SK-N-SH (cell line): ENCODE data around the gene TBPL1. TPM values are rescaled to one million over a fixed set of nuclear protein-coding genes. Genes with fewer than 3 reads are reported as not detected.

Experiments
- CTCF ChIA-PET: fragments of 300-600, 350-600 bp; formaldehyde crosslinking; extraction: SDS; loops from one replicate; lab custom pipeline; 2021; lab: Yijun Ruan, JAX
- POLR2A ChIA-PET: fragments of 350-600 bp; sonication (Branson Sonifier 250); formaldehyde crosslinking; extraction: SDS; loops from one replicate; lab custom pipeline; 2020; ENCODE audit warnings: antibody characterized with exemption, inconsistent platforms; lab: Yijun Ruan, JAX
- DNase-seq: peaks from one replicate; pipeline ENCODE4 v3.0.0; 2012
- H2AFZ ChIP-seq: fragments of 200-600 bp; sonication (generic); 2 replicates; pipeline ENCODE4 v1.8.1; 2016; ENCODE audit warnings: antibody characterized with exemption, mild to moderate bottlenecking, low read depth
- H3F3A ChIP-seq: fragments of 200-600 bp; sonication (generic); replicated peaks from 2 replicates; pipeline ENCODE3; 2016; ENCODE audit warnings: antibody characterized with exemption, mild to moderate bottlenecking; ENCODE audit not compliant: insufficient read depth
- H3K27ac ChIP-seq, 2 experiments: fragments of 200-500 bp in 1 of 2; fragments of 200-600 bp in 1 of 2; sonication (Bioruptor generic) in 1 of 2; sonication (generic), shearing (Covaris generic) in 1 of 2; 2 replicates each; pipeline versions ENCODE4 v1.5.1 to v1.6.1; 2014 to 2016; ENCODE audit warnings: low read depth in 2 of 2, inconsistent platforms in 1 of 2, low read length in 1 of 2, mild to moderate bottlenecking in 1 of 2, mixed read lengths in 1 of 2
- H3K27me3 ChIP-seq: fragments of 200-600 bp; sonication (generic), shearing (Covaris generic); 2 replicates; pipeline ENCODE4 v1.6.1; 2016; ENCODE audit warnings: mixed run types; ENCODE audit not compliant: insufficient read depth
- H3K36me3 ChIP-seq, 2 experiments: fragments of 200-500 bp in 1 of 2; fragments of 200-600 bp in 1 of 2; sonication (Bioruptor generic) in 1 of 2; sonication (generic) in 1 of 2; replicated peaks in 1 of 2; 2 replicates each; pipeline versions ENCODE3 to v1.5.1; 2014 to 2016; ENCODE audit warnings: low read length in 1 of 2, mild to moderate bottlenecking in 1 of 2; ENCODE audit not compliant: insufficient read depth in 2 of 2, control insufficient read depth in 1 of 2
- H3K4me1 ChIP-seq, 2 experiments: fragments of 200-500 bp in 1 of 2; fragments of 200-600 bp in 1 of 2; sonication (Bioruptor generic) in 1 of 2; sonication (generic), shearing (Covaris generic) in 1 of 2; 2 replicates each; pipeline versions ENCODE4 v1.5.1 to v1.6.1; 2014 to 2016; ENCODE audit warnings: low read depth in 1 of 2, low read length in 1 of 2, mixed run types in 1 of 2; ENCODE audit not compliant: insufficient read depth in 2 of 2, control insufficient read depth in 1 of 2
- H3K4me2 ChIP-seq: fragments of 200-600 bp; sonication (generic), shearing (Covaris generic); 2 replicates; pipeline ENCODE4 v1.6.1; 2017; ENCODE audit warnings: mixed run types
- H3K4me3 ChIP-seq, 2 experiments: fragments of 200-500 bp in 1 of 2; fragments of 200-600 bp in 1 of 2; sonication (Bioruptor generic) in 1 of 2; sonication (generic), shearing (Covaris generic) in 1 of 2; 2 replicates each; pipeline versions ENCODE4 v1.5.1 to v1.8.1; 2014 to 2016; ENCODE audit warnings: low read depth in 2 of 2, inconsistent platforms in 1 of 2, low read length in 1 of 2, mild to moderate bottlenecking in 1 of 2, mixed read lengths in 1 of 2, moderate library complexity in 1 of 2
- H3K79me2 ChIP-seq: fragments of 200-600 bp; sonication (generic); 2 replicates; pipeline ENCODE4 v1.8.1; 2017; ENCODE audit warnings: mild to moderate bottlenecking; ENCODE audit not compliant: insufficient read depth
- H3K9ac ChIP-seq: fragments of 200-600 bp; sonication (generic); 2 replicates; pipeline ENCODE4 v1.6.1; 2017; ENCODE audit warnings: mixed run types
- H3K9me2 ChIP-seq: fragments of 200-600 bp; sonication (generic); 2 replicates; pipeline ENCODE4 v1.6.1; 2017; ENCODE audit warnings: mixed run types
- H3K9me3 ChIP-seq: fragments of 200-600 bp; sonication (generic); 2 replicates; pipeline ENCODE4 v1.6.1; 2017; ENCODE audit warnings: mixed run types, mild to moderate bottlenecking, moderate library complexity
- H4K20me1 ChIP-seq: fragments of 200-600 bp; sonication (generic); 2 replicates; pipeline ENCODE4 v1.6.1; 2017; ENCODE audit warnings: mild to moderate bottlenecking, mixed run types; ENCODE audit not compliant: insufficient read depth
- FOSL2 ChIP-seq: IDR thresholded peaks from 2 replicates; pipeline ENCODE4 v1.4.0; 2012; ENCODE audit warnings: low read depth, mild to moderate bottlenecking, moderate library complexity, borderline replicate concordance
- FOXM1 ChIP-seq: IDR thresholded peaks from 2 replicates; pipeline ENCODE4 v1.4.0; 2012; ENCODE audit warnings: low read depth, mild to moderate bottlenecking
- GABPA ChIP-seq: IDR thresholded peaks from 2 replicates; pipeline ENCODE4 v1.4.0; 2012; ENCODE audit warnings: low read depth, mild to moderate bottlenecking
- GATA2 ChIP-seq: sonication (generic); formaldehyde crosslinking; IDR thresholded peaks from 2 replicates; pipeline ENCODE4 v1.5.0; 2020; ENCODE audit warnings: mild to moderate bottlenecking, missing genetic modification reagents
- IRF3 ChIP-seq: fragments of 150-350 bp; IDR thresholded peaks from 2 replicates; pipeline ENCODE4 v1.6.1; 2016; ENCODE audit warnings: mild to moderate bottlenecking, low read depth, low read length
- JUND ChIP-seq: IDR thresholded peaks from 2 replicates; pipeline ENCODE4 v1.4.0; 2012
- MAX ChIP-seq: IDR thresholded peaks from 2 replicates; pipeline ENCODE4 v1.4.0; 2012; ENCODE audit warnings: low read depth
- MXI1 ChIP-seq: IDR thresholded peaks from 2 replicates; pipeline ENCODE4 v1.6.1; 2012; ENCODE audit warnings: mild to moderate bottlenecking, low read depth, low read length, improper control_type of control experiment
- NFIC ChIP-seq: IDR thresholded peaks from 2 replicates; pipeline ENCODE4 v1.4.0; 2012; ENCODE audit warnings: borderline replicate concordance
- NRF1 ChIP-seq: IDR thresholded peaks from 2 replicates; pipeline ENCODE4 v1.6.1; 2012; ENCODE audit warnings: low read depth, mild to moderate bottlenecking, low read length
- RAD21 ChIP-seq: IDR thresholded peaks from 2 replicates; pipeline ENCODE4 v1.6.1; 2012; ENCODE audit warnings: mild to moderate bottlenecking, low read length
- RCOR1 ChIP-seq: fragments of 150-350 bp; IDR thresholded peaks from 2 replicates; pipeline ENCODE4 v1.6.1; 2017; ENCODE audit warnings: antibody characterized with exemption, low read length
- RXRA ChIP-seq: IDR thresholded peaks from 2 replicates; pipeline ENCODE4 v1.4.0; 2012; ENCODE audit warnings: low read depth, mild to moderate bottlenecking, borderline replicate concordance
- SIN3A ChIP-seq: IDR thresholded peaks from 2 replicates; pipeline ENCODE4 v1.6.1; 2012; ENCODE audit warnings: low read depth, mild to moderate bottlenecking, low read length, moderate library complexity, borderline replicate concordance
- TEAD4 ChIP-seq: IDR thresholded peaks from 2 replicates; pipeline ENCODE4 v1.4.0; 2012; ENCODE audit warnings: mild to moderate bottlenecking, borderline replicate concordance; ENCODE audit not compliant: insufficient read depth
- USF1 ChIP-seq: IDR thresholded peaks from 2 replicates; pipeline ENCODE4 v1.4.0; 2012; ENCODE audit warnings: low read depth, borderline replicate concordance
- YY1 ChIP-seq: IDR thresholded peaks from 2 replicates; pipeline ENCODE4 v1.4.0; 2012; ENCODE audit warnings: low read depth, mild to moderate bottlenecking
- WGBS: methylation state at CpG from one replicate; pipeline ENCODE4 v1.1.6; 2017; ENCODE audit warnings: low lambda C conversion rate; 5-methylcytosine and 5-hydroxymethylcytosine counted together
- polyA plus RNA-seq, 3 experiments: library from polyadenylated mRNA; depleted of rRNA; stranded (reverse); fragments of >200 nt; gene quantifications; 2 replicates each; pipeline ENCODE4 v1.2.3, GENCODE V29; 2012

Gene TBPL1
- polyA plus RNA-seq, 1 of the 3 experiments (the other 2 are of a cell fraction), result 16.3 TPM

GRCh38 chr6:133955582-133956415, 2.8 kb downstream of the TBPL1 start:
- 62% methylated on average over 5 of the region's 5 CpGs for WGBS
- H3K27me3 ChIP-seq, result no peaks in the 10 kb centered on the region
- H3K4me3 ChIP-seq, result peak overlapping the region in 1 of 2 experiments; percentile 98; a peak in 2 of 4 replicates
- no peak for DNase-seq
- ChIA-PET CTCF (interaction anchor here (0.6 to 2.7 kb wide), 9 partner anchors 9 to 141 kb away, joined by 3 to 14 read pairs (median 5); no protein-coding TSS in a partner anchor), POLR2A (no interaction called here)
- no peaks in the 10 kb centered on the region for H3K9me3 ChIP-seq
- H3K4me2 ChIP-seq, result peak overlapping the region; percentile 94
- H4K20me1 ChIP-seq, result peaks cover 53% of the 10 kb centered on the region
- peaks cover 77% of the 10 kb centered on the region for H3K79me2 ChIP-seq
- H3K9me2 ChIP-seq, result no peaks in the 10 kb centered on the region
- H3K27ac ChIP-seq, result no peak overlapping the region; a peak in 1 of 4 replicates
- H3F3A ChIP-seq, result peaks cover 10% of the 10 kb centered on the region
- peaks cover 6 to 24% of the 10 kb centered on the region in 2 experiments; a peak in 3 of 4 replicates for H3K4me1 ChIP-seq
- no peak overlapping the region for H3K9ac ChIP-seq
- TF ChIP-seq YY1 (no peak), JUND (no peak), IRF3 (no peak), GATA2 (CRISPR knock-in tag) (no peak), RXRA (no peak), FOSL2 (no peak), RCOR1 (no peak), USF1 (no peak), GABPA (no peak), FOXM1 (no peak), NFIC (no peak), MAX (no peak), NRF1 (no peak), SIN3A (no peak), MXI1 (no peak), TEAD4 (no peak), RAD21 (no peak)
- H3K36me3 ChIP-seq, result no peaks in the 10 kb centered on the region
- H2AFZ ChIP-seq, result no peak overlapping the region
